NCI-H69 (cell line): ENCODE measurements around the gene ANKRD44.
"Not testable (repeated sequence)": the region's sequence is repeated elsewhere in the genome, so short reads cannot be mapped to it uniquely, and the experiment has no call there.

Source experiments
- DNase-seq: peaks from one replicate; lab custom pipeline; 2025; lab: John Stamatoyannopoulos, UW

Gene ANKRD44

GRCh38 chr2:197259470-197259999 lies 51.0 kb downstream of the ANKRD44 start:
- DNase-seq = no peak

DNA sequence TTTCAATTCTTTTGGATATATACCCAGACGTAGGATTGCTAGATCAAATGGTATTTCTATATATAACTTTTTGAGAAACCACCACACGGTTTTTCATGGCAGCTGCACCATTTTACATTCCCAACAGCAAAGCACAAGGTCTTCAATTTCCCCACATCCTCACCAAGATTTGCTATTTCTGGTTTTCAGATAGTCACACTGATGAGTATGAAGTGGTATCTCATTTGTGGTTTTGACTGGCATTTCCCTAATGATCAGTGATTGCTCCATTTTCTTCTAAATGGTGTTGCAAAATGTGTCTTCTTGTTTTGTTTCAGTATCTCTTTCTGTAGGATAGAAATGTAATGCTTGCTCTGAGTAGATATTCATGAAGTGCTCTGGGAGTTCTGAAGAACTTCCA lies 52.0 kb downstream of the ANKRD44 start:
- no peak for DNase-seq

- DNase-seq = no peak
These were observed 53.9 kb downstream of the ANKRD44 start for GRCh38 chr2:197256547-197257170.

GRCh38 chr2:197256021-197256420 lies 54.6 kb downstream of the ANKRD44 start:
- peak; percentile 23 for DNase-seq

DNA sequence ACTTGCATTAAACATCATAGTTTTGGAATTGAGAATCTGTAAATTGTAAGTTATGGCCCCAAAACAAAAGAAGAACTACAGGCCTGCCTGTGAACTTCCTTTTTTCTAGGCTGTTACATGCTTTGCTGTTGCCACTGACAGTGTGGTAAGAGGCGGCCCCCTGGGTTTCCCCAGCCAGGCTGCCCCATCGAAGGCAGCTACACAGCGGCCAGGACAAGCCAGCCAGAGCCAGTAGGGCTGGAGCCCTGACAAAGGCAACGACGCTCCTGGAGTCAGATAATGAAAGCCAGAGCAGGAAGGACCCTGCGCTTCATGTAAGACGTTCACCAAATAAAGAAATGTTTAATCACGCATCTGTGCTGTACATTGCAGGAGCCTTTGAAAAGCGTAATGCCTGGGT lies 55.0 kb downstream of the ANKRD44 start:
- DNase-seq = peak; percentile 64

DNA sequence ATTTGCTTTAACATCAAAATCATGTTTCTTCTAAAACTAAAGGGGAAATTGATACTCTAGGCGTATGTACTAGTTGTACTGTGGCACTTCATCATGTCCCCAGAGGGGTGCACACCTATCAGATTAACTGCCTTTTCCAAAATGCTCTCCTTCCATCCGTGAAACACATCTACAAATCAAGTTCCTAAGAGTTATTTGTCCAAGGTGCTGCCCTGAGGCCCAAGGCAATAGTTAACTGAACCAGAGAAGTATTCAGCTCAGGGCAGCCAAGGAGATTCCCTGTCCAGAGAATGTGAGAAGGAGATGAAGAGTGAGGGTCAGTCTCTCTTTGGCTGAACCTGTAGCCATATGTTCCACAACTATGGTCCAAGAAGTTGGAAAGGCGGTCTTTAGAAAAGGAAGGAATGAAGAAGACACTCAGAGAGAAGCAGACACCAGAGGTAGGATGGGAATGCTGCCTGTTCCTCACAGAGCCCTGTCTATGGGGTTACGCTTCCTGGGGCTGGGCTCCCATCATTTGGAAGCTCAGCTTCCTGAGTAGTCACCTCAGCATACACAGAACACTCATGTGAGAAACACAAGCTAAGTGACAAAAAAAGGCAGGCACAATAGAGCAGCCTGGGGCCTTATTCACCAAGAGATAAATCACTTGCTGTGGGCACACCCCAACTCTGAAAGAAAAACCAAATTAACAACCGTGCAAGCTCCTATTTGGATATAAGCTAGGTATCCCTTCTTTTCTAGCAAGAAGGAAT lies 55.6 kb downstream of the ANKRD44 start:
- peak; percentile 53 for DNase-seq

GRCh38 chr2:197251576-197251975 lies 59.0 kb downstream of the ANKRD44 start:
- no peak for DNase-seq

DNA sequence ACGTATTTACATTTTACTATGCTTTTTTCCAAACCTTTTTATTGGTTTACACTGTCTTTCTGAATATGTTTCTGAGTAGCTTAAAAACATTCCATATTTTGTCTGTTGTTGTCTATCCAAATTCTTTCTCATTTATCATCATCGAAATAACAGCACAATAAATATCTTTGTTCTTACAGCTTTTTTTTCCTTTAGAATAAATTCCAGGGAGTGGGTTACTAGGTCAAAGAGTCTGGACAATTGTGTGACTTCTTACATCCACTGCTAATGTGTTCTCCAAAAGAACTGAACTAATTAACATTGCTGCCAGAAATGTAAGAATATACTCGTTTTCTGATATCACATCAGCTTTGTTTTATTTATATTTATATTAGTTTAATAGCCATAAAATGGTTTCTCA lies 59.4 kb downstream of the ANKRD44 start:
- DNase-seq = no peak

DNA sequence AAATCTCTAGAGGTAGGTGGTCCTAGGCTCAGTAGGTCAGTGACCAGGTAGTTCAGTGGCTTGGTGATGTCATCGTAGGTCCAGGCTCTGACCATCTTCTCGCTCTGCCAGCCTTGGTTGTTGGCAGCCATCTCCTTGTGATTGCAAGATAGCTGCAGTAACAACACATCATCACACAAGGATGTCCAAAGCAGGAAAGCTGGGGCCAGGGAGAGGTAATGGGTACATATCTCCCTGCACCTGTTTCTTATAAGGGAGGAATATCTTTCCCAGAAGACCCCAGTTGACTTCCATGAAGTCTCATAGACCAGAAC lies 60.5 kb downstream of the ANKRD44 start:
- no peak for DNase-seq

GRCh38 chr2:197249381-197250083 lies 61.0 kb downstream of the ANKRD44 start:
- DNase-seq = no peak

- DNase-seq = no peak
These were observed 62.0 kb downstream of the ANKRD44 start for GRCh38 chr2:197248623-197249022.

DNA sequence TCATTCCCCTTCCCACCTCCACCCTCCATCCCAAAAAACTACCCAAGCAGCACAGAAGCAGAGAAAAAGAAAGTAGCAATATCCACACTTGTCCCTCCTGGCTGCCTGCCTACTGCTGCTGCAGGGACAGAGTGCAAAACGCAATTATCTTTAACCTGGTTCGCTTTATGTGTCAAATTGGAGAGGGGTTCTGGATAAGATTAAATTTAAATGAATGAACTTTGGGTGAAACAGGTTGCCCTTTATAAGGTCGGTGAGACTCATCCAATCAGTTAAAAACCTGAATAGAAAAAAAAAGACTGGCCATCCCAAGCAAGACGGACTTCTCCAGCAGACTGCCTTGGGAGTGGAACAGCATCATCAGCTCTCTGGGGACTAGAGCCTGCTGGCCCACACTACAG lies 62.6 kb downstream of the ANKRD44 start:
- DNase-seq = no peak

DNA sequence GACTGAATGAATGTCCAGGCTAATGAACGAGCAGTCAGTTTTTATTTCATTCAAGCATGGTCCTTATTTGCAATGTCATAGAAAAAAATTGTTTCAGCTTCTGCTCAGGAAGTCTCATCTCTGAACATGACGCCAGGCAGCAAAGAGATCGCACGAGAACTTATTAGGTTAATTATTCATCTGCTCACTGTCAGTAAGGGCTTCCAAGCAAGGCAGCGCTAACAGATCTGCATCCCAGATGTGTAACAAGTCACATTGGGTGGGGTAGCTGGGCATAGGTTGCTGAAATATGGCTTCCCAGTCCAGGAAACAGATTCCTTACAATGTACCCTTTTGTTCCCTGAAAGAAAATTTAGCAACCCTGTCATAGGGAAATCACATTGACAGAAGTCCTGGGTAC lies 63.5 kb downstream of the ANKRD44 start:
- no peak for DNase-seq

DNA sequence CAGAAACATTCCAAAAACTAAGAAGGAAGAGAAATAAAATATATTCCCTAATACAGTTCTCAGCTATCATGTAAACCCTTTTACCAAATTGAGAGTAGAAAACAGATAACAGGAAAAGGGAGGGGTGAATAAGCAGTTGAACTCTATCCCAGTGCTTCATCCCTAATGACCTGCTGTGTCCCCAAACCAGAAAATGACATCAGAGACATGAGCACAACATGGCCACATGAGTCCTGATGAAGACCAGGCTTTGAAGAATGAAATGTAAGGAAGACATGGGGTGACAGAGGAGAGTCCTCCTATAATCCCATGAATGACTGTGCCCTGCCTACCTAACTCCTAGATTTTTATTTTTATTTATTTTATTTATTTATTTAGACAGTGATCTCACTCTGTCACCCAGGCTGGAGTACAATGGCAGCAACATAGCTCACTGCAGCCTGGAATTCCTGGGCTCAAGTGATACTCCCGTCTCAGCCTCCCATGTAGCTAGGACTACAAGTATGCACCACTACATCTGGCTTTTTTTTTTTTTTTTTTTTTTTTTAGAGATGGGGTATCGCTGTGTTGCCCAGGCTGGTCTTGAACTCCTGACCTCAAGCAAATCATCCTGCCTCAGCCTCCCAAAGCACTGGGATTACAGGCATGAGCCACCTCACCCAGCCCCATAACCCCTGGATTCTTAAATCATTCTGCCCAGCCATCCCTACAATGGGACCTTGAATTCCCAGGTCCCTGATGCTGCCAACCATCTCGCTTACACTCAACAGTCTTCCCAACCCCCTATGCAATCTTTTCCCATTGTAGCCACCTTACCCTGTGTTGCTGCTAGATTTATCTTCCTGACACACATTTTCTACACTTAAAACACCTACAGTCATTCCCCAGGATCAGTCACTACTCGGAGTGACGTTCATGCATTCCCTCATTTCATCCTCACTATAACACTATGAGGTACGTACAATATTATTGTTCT lies 64.5 kb downstream of the ANKRD44 start:
- no peak for DNase-seq

GRCh38 chr2:197244349-197244748 lies 66.2 kb downstream of the ANKRD44 start:
- no peak for DNase-seq

DNA sequence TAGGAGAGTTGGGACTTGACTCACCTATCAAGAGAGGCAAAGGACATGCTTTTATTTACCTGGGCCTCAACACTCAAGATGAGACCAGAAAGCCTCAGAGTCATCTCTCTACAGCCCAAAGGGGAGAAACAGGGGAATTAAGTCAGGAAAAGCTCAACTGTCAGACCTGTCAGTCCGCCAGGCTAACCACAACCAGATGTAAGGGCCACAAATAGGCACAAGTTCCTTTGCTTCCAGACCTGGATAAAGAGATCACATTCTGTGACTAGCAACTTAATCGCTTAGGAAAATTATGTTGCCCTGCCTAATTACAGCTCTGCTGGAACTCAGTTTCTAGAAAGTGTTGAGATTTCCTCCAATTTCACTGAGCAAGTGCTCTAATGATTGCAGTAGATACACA lies 67.9 kb downstream of the ANKRD44 start:
- no peak for DNase-seq

DNA sequence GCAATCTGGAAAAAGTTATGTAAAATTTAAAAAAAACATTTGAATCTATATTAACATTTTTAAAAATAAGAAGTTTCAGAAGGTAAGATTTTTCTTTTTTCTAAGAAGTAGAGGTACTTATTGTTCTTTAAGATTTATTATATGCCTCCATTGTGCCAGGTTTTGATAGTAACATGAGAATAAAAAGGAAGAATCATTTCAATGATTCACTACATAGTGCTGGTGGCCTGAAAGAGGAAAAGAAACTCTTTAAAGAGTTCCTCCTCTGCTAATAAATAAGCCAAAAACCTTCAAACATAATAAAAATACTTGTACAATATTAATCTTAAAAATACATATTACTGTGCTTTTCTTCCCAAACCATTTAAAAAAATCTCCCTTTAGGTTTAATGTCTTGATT lies 69.0 kb downstream of the ANKRD44 start:
- DNase-seq = no peak

DNA sequence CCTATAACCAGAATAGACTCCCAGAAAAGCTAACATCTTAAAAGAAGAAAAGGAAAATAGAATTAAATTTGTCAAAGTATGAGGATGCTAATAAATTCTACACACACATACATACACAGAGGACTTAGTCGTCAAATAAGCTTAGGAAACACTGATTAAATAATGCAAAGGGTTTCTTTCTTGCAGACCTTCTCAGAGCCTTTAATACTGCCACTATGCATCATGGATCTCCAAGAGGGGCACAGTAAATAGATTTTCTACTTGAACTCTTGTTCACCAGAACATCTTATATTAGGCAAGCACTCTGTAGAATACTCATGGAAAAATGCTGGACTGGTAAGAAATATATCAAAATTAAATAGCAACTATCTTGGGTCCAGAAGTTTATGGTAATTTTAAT lies 69.4 kb downstream of the ANKRD44 start:
- DNase-seq = no peak

GRCh38 chr2:197240421-197241041 lies 70.0 kb downstream of the ANKRD44 start:
- DNase-seq = no peak

GRCh38 chr2:197240018-197240417 lies 70.6 kb downstream of the ANKRD44 start:
- DNase-seq = not testable (repeated sequence)

GRCh38 chr2:197239434-197239833 lies 71.1 kb downstream of the ANKRD44 start:
- DNase-seq = no peak

- DNase-seq = peak; percentile 4
These were observed 72.6 kb downstream of the ANKRD44 start for GRCh38 chr2:197238043-197238365.
